ENCODE measurements around the gene ZNF484.

ZNF484 gene

DNA sequence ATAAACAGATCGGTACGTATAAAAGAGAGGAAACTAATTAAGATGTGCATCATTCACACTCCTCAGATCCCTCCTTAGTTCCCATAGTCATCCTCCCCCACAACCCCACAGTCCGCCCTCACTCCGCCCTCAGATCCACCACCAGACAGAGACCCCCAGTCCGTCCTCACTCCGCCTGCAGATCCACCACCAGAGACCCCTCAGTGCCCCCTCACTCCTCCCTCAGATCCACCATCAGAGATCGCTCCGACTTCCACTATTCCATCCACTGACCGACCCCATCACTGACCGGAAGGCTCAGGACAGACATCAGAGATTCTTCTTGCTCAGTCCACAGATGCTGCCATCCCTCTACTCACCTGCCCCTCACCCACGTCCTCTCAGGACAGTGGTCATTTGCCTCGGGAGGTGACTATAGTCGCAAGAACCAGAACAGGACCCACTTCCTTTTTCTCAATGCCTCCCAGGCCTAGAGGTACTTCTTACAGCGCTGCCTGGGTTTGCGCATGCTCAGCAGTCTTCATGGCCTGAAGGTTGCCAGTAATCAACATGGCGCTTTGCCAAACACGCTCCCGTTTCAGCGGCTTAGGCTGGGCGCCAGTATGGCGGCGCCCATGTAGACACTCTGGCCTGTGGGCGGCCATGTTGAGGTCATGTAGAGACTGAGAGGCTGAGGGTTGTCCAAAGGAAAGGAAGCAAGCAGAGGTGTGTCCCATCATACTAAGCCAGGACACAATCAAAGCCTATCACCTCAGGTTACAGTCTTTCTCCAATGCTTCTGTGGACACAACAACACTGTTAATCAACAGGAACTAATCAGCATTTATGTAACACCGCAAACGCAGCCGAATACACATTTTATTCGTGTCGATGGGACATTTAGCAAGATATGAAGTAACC, at the start of gene ZNF484:
Gene ZNF484 (minus strand): TSS at position 508 of the 900 bp plus-strand sequence. CDS start 3,009 bp downstream, outside the sequence.
- Histone ChIP-seq H4K20me1 (ENCODE audit: control insufficient read depth, insufficient read depth, low read depth, low read length) (no peaks in the 10 kb centered on the region), H3K79me2 (ENCODE audit: control insufficient read depth, low read length) (peaks cover 35% of the 10 kb centered on the region), H3K27me3 (ENCODE audit: control insufficient read depth, low read length) (no peaks in the 10 kb centered on the region), H3K4me3 (ENCODE audit: low read length) (peak within 1 kb of the TSS; percentile 86), H3F3A (ENCODE audit: control insufficient read depth, insufficient read depth) (no peaks in the 10 kb centered on the region), H3K4me2 (ENCODE audit: low read length) (peak within 1 kb of the TSS; percentile 67), H3K9me3 (ENCODE audit: control insufficient read depth, insufficient read depth, low read length) (no peaks in the 10 kb centered on the region), H3K36me3 (ENCODE audit: control insufficient read depth, low read length) (no peaks in the 10 kb centered on the region), H3K27ac (ENCODE audit: low read depth, low read length) (no peak within 1 kb of the TSS), H3K4me1 (ENCODE audit: control insufficient read depth, low read length) (peaks cover 23% of the 10 kb centered on the region), H3K9me2 (replicated peaks; ENCODE audit: control insufficient read depth, low read length) (no peaks in the 10 kb centered on the region)
- TF ChIP-seq, protein P1, sequence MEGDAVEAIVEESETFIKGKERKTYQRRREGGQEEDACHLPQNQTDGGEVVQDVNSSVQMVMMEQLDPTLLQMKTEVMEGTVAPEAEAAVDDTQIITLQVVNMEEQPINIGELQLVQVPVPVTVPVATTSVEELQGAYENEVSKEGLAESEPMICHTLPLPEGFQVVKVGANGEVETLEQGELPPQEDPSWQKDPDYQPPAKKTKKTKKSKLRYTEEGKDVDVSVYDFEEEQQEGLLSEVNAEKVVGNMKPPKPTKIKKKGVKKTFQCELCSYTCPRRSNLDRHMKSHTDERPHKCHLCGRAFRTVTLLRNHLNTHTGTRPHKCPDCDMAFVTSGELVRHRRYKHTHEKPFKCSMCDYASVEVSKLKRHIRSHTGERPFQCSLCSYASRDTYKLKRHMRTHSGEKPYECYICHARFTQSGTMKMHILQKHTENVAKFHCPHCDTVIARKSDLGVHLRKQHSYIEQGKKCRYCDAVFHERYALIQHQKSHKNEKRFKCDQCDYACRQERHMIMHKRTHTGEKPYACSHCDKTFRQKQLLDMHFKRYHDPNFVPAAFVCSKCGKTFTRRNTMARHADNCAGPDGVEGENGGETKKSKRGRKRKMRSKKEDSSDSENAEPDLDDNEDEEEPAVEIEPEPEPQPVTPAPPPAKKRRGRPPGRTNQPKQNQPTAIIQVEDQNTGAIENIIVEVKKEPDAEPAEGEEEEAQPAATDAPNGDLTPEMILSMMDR (IDR thresholded peaks at IDR 0.05; ENCODE audit: low read depth, low read length, poor library complexity, severe bottlenecking) = no peak
- TF ChIP-seq EZH2phosphoT487 (IDR thresholded peaks at IDR 0.05; ENCODE audit: borderline replicate concordance, low read length) = no peak

GRCh38 chr9:92920437-92920836, 42.6 kb upstream of the ZNF484 start:
- TF ChIP-seq, protein P1 (IDR thresholded peaks at IDR 0.05; ENCODE audit: low read depth, low read length, poor library complexity, severe bottlenecking) = no peak
- no peak for TF ChIP-seq EZH2phosphoT487 (IDR thresholded peaks at IDR 0.05; ENCODE audit: borderline replicate concordance, low read length)
- H3K9me3 ChIP-seq (ENCODE audit: control insufficient read depth, insufficient read depth, low read length) = no peaks in the 10 kb centered on the region
- H4K20me1 ChIP-seq (ENCODE audit: control insufficient read depth, insufficient read depth, low read depth, low read length) = no peaks in the 10 kb centered on the region
- H3K4me3 ChIP-seq (ENCODE audit: low read length) = no peak overlapping the region
- no peaks in the 10 kb centered on the region for H3K27me3 ChIP-seq (ENCODE audit: control insufficient read depth, low read length)
- H3K79me2 ChIP-seq (ENCODE audit: control insufficient read depth, low read length) = no peaks in the 10 kb centered on the region
- peaks cover 13% of the 10 kb centered on the region for H3K4me1 ChIP-seq (ENCODE audit: control insufficient read depth, low read length)
- no peak overlapping the region for H3K4me2 ChIP-seq (ENCODE audit: low read length)
- no peaks in the 10 kb centered on the region for H3K36me3 ChIP-seq (ENCODE audit: control insufficient read depth, low read length)
- no peaks in the 10 kb centered on the region for H3F3A ChIP-seq (ENCODE audit: control insufficient read depth, insufficient read depth)
- H3K9me2 ChIP-seq (replicated peaks; ENCODE audit: control insufficient read depth, low read length) = no peaks in the 10 kb centered on the region
- H3K27ac ChIP-seq (ENCODE audit: low read depth, low read length) = no peak overlapping the region

GRCh38 chr9:92917176-92917800, 39.5 kb upstream of the ZNF484 start:
- H3K27ac ChIP-seq (ENCODE audit: low read depth, low read length) = no peak overlapping the region
- H3K4me1 ChIP-seq (ENCODE audit: control insufficient read depth, low read length) = peaks cover 13% of the 10 kb centered on the region
- H4K20me1 ChIP-seq (ENCODE audit: control insufficient read depth, insufficient read depth, low read depth, low read length) = no peaks in the 10 kb centered on the region
- no peaks in the 10 kb centered on the region for H3K36me3 ChIP-seq (ENCODE audit: control insufficient read depth, low read length)
- H3K4me3 ChIP-seq (ENCODE audit: low read length) = no peak overlapping the region
- no peak overlapping the region for H3K4me2 ChIP-seq (ENCODE audit: low read length)
- no peaks in the 10 kb centered on the region for H3K79me2 ChIP-seq (ENCODE audit: control insufficient read depth, low read length)
- TF ChIP-seq, protein P1 (IDR thresholded peaks at IDR 0.05; ENCODE audit: low read depth, low read length, poor library complexity, severe bottlenecking) = no peak
- H3K27me3 ChIP-seq (ENCODE audit: control insufficient read depth, low read length) = no peaks in the 10 kb centered on the region
- H3K9me2 ChIP-seq (replicated peaks; ENCODE audit: control insufficient read depth, low read length) = no peaks in the 10 kb centered on the region
- H3F3A ChIP-seq (ENCODE audit: control insufficient read depth, insufficient read depth) = no peaks in the 10 kb centered on the region
- no peaks in the 10 kb centered on the region for H3K9me3 ChIP-seq (ENCODE audit: control insufficient read depth, insufficient read depth, low read length)

Data from DOHH2 (cell line).